8988T (cell line): ENCODE results near the gene STXBP6.
"Not testable (repeated sequence)": the region's sequence is repeated elsewhere in the genome, so short reads cannot be mapped to it uniquely, and the experiment has no call there.

Experiments
- DNase-seq: peaks from one replicate; pipeline ENCODE4 v3.0.0; 2011

STXBP6 gene

GRCh38 chr14:24849471-24849870, 200.5 kb downstream of the STXBP6 start:
- DNase-seq = no peak

GRCh38 chr14:24848102-24848790, 201.7 kb downstream of the STXBP6 start:
- DNase-seq = no peak

- no peak for DNase-seq
Observed at GRCh38 chr14:24847568-24848095, 202.3 kb downstream of the STXBP6 start.

GRCh38 chr14:24846261-24846660, 203.7 kb downstream of the STXBP6 start:
- DNase-seq = no peak

GRCh38 chr14:24845851-24846250, 204.1 kb downstream of the STXBP6 start:
- DNase-seq = no peak

GRCh38 chr14:24844011-24844410, 205.9 kb downstream of the STXBP6 start:
- no peak for DNase-seq

GRCh38 chr14:24843494-24843893, 206.5 kb downstream of the STXBP6 start:
- no peak for DNase-seq

- DNase-seq = no peak
Observed at GRCh38 chr14:24840204-24840893, 209.6 kb downstream of the STXBP6 start.

GRCh38 chr14:24839617-24840203, 210.2 kb downstream of the STXBP6 start:
- DNase-seq = no peak

- no peak for DNase-seq
Observed at GRCh38 chr14:24838945-24839616, 210.9 kb downstream of the STXBP6 start.

GRCh38 chr14:24837280-24838046, 212.5 kb downstream of the STXBP6 start:
- DNase-seq = no peak

GRCh38 chr14:24836324-24836723, 213.6 kb downstream of the STXBP6 start:
- not testable (repeated sequence) for DNase-seq

GRCh38 chr14:24834956-24835355, 215.0 kb downstream of the STXBP6 start:
- DNase-seq = no peak

GRCh38 chr14:24833385-24833784, 216.6 kb downstream of the STXBP6 start:
- no peak for DNase-seq

GRCh38 chr14:24831677-24832076, 218.3 kb downstream of the STXBP6 start:
- no peak for DNase-seq

GRCh38 chr14:24829862-24830261, 220.1 kb downstream of the STXBP6 start:
- no peak for DNase-seq

- DNase-seq = no peak
Observed at GRCh38 chr14:24828486-24828885, 221.5 kb downstream of the STXBP6 start.

GRCh38 chr14:24826390-24826789, 223.6 kb downstream of the STXBP6 start:
- no peak for DNase-seq

GRCh38 chr14:24820616-24821015, 229.3 kb downstream of the STXBP6 start:
- no peak for DNase-seq

GRCh38 chr14:24818823-24819341, 231.1 kb downstream of the STXBP6 start:
- no peak for DNase-seq

- DNase-seq = no peak
Observed at GRCh38 chr14:24818058-24818822, 231.7 kb downstream of the STXBP6 start.
